PFSK-1 (cell line): ENCODE measurements around the gene BCL11B.

ENCODE experiments used
- FOXP2 ChIP-seq: optimal IDR thresholded peaks from 2 replicates; pipeline ENCODE3; 2011; ENCODE audit warnings: borderline replicate concordance, control low read depth, inconsistent platforms; ENCODE audit not compliant: insufficient read depth; ENCODE audit errors: extremely low read length, extremely low read depth
- POLR2AphosphoS5 ChIP-seq: IDR thresholded peaks from 2 replicates; pipeline ENCODE4 v1.6.1; 2012; ENCODE audit warnings: low read depth, mild to moderate bottlenecking, control low read depth, low read length, moderate library complexity
- SIN3A ChIP-seq: IDR thresholded peaks from 2 replicates; pipeline ENCODE4 v1.6.1; 2012; ENCODE audit warnings: mild to moderate bottlenecking, low read length, moderate library complexity, borderline replicate concordance; ENCODE audit not compliant: insufficient read depth
- TAF1 ChIP-seq: IDR thresholded peaks from 2 replicates; pipeline ENCODE4 v1.6.1; 2012; ENCODE audit warnings: low read length, control low read depth, borderline replicate concordance; ENCODE audit not compliant: insufficient read depth
- TF ChIP-seq, protein P1 (sequence below), 2 experiments: IDR thresholded peaks; 2 replicates each; pipeline versions ENCODE4 v1.6.1 to v1.8.0; 2011 to 2012; ENCODE audit warnings: low read depth in 2 of 2, low read length in 2 of 2, control low read depth in 1 of 2, inconsistent platforms in 1 of 2, mild to moderate bottlenecking in 1 of 2, moderate library complexity in 1 of 2; ENCODE audit not compliant: insufficient read depth in 1 of 2

BCL11B gene

DNA sequence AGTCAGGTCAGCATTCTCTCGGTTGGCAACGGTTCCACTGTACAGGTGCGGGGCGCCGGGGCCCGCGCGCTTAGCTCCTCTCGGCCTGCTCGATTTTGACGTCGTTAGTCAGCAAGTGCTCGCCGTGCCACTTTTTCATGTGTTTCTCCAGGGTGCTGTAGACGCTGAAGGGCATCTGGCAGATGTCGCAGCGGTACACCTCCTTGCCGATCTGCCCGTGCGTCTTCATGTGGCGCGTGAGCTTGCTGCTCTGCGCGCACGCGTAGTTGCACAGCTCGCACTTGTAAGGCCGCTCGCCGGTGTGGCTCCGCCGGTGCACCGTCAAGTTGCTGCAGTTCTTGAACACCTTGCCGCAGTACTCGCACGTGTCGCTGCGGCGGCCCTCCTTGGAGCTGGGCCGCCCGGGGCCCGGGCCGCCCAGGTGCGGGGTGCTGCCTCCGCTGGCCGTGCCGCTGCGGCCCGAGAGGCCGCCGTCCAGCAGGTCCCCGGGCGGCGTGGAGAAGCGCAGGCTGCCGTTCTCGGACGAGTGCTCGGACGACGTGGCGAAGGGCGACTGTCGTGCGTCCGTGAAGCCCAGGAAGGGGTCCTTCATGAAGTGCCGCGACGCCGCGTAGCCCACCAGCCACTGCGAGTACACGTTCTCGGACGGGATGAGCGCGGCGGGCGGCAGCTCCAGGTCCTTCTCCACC is 97.8 kb downstream of the BCL11B start:
- TF ChIP-seq, protein P1, sequence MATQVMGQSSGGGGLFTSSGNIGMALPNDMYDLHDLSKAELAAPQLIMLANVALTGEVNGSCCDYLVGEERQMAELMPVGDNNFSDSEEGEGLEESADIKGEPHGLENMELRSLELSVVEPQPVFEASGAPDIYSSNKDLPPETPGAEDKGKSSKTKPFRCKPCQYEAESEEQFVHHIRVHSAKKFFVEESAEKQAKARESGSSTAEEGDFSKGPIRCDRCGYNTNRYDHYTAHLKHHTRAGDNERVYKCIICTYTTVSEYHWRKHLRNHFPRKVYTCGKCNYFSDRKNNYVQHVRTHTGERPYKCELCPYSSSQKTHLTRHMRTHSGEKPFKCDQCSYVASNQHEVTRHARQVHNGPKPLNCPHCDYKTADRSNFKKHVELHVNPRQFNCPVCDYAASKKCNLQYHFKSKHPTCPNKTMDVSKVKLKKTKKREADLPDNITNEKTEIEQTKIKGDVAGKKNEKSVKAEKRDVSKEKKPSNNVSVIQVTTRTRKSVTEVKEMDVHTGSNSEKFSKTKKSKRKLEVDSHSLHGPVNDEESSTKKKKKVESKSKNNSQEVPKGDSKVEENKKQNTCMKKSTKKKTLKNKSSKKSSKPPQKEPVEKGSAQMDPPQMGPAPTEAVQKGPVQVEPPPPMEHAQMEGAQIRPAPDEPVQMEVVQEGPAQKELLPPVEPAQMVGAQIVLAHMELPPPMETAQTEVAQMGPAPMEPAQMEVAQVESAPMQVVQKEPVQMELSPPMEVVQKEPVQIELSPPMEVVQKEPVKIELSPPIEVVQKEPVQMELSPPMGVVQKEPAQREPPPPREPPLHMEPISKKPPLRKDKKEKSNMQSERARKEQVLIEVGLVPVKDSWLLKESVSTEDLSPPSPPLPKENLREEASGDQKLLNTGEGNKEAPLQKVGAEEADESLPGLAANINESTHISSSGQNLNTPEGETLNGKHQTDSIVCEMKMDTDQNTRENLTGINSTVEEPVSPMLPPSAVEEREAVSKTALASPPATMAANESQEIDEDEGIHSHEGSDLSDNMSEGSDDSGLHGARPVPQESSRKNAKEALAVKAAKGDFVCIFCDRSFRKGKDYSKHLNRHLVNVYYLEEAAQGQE (IDR thresholded peaks at IDR 0.05; ENCODE audit: insufficient read depth in 1 of 2, low read depth in 2 of 2, low read length in 2 of 2), result no peak
- TF ChIP-seq TAF1 (no peak), SIN3A (no peak), POLR2AphosphoS5 (no peak), FOXP2 (no peak)

DNA sequence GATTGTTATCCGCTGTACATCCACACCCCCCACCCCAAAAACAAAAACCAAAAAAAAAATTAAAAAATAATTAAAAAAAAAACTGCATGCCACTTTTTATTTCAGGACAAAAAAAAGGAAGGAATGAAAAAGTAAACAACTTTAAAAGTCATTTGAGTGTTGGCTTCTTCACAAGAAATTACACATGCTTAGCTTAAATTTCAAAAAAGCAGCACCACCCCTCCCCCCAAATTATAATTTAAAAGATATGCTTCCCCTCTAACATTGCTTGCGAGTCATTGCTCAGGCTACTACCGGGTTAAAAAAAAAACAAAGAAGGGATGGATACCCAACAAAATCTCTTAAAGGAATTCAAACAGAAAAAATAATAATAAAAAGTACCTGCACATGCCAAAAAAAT is 98.5 kb downstream of the BCL11B start:
- TF ChIP-seq POLR2AphosphoS5 (no peak), TAF1 (no peak), FOXP2 (no peak), SIN3A (no peak)
- TF ChIP-seq, protein P1 (IDR thresholded peaks at IDR 0.05; ENCODE audit: insufficient read depth in 1 of 2, low read depth in 2 of 2, low read length in 2 of 2), result no peak

DNA sequence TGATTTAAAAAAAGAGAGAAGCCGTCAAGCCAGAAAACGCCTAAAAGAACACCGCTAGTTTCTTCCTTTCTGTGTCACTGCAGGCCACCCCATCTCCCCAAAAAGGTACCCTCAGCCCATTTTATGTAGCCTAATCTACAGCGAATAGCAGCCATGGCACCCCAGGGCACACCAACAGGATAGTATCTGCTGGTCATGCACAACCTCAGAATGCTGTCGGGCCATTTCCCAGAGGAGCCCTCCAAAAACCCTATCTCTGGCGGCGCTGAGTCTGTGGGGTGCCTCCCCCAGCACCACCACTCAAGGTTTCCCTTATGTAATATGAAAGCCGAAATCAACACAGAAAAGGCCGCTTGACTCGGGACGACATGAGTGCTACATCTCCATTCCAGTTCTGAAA is 98.9 kb downstream of the BCL11B start:
- TF ChIP-seq POLR2AphosphoS5 (no peak), FOXP2 (no peak), SIN3A (no peak), TAF1 (no peak)
- TF ChIP-seq, protein P1 (IDR thresholded peaks at IDR 0.05; ENCODE audit: insufficient read depth in 1 of 2, low read depth in 2 of 2, low read length in 2 of 2), result no peak

DNA sequence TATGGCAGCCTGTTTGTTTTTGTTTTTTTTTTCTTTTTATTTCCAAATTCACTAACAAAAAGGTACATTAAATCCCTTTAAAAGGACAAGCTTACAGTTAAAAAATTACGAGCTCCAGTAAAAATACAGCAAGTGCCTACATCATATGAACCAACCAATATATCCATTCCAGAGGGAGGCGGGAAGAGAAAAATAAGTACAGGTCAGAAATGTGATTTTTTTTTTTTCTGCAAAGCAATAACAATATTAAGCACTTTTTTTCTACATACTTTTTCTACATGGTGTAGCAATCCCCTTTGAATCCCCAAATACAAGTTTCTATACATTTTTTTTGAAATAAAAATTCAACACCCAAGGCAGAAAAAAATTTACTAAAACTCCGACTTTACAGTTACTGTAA is 100.6 kb downstream of the BCL11B start:
- TF ChIP-seq, protein P1 (IDR thresholded peaks at IDR 0.05; ENCODE audit: insufficient read depth in 1 of 2, low read depth in 2 of 2, low read length in 2 of 2), result no peak
- TF ChIP-seq FOXP2 (no peak), TAF1 (no peak), POLR2AphosphoS5 (no peak), SIN3A (no peak)
